ENCODE measurements around the gene SLC14A1.

The SLC14A1 gene

GRCh38 chr18:45678850-45679249 is 45.1 kb upstream of the SLC14A1 start:
- Histone ChIP-seq H3K27ac (ENCODE audit: low read length) (no peak overlapping the region), H3K9me3 (replicated peaks; ENCODE audit: insufficient read depth, low read length) (no peaks in the 10 kb centered on the region), H2AFZ (ENCODE audit: low read length) (no peak overlapping the region), H3F3A (ENCODE audit: insufficient read depth, low read length) (no peaks in the 10 kb centered on the region), H3K79me2 (ENCODE audit: low read length) (no peaks in the 10 kb centered on the region), H3K9me2 (replicated peaks; ENCODE audit: insufficient read depth, low read length) (no peaks in the 10 kb centered on the region), H3K27me3 (replicated peaks; ENCODE audit: insufficient read depth, low read length) (no peaks in the 10 kb centered on the region), H3K4me3 (ENCODE audit: low read length) (no peak overlapping the region), H3K4me1 (ENCODE audit: low read length) (no peaks in the 10 kb centered on the region), H3K9ac (ENCODE audit: low read length) (no peak overlapping the region), H3K36me3 (replicated peaks; ENCODE audit: insufficient read depth, low read length) (no peaks in the 10 kb centered on the region), H4K20me1 (ENCODE audit: insufficient read depth, low read length) (no peaks in the 10 kb centered on the region), H3K4me2 (ENCODE audit: low read depth, low read length) (no peak overlapping the region)
- no peak for TF ChIP-seq EZH2phosphoT487 (IDR thresholded peaks at IDR 0.05; ENCODE audit: low read length)
- TF ChIP-seq EZH2 (optimal IDR thresholded peaks at IDR 0.05; ENCODE audit: low read depth, low read length) = no peak
- TF ChIP-seq CTCF (IDR thresholded peaks at IDR 0.05; ENCODE audit: low read length) = no peak
- DNase-seq = no peak

- H3K9me2 ChIP-seq (replicated peaks; ENCODE audit: insufficient read depth, low read length) = no peaks in the 10 kb centered on the region
- no peak for DNase-seq
- H3K4me1 ChIP-seq (ENCODE audit: low read length) = no peaks in the 10 kb centered on the region
- H3F3A ChIP-seq (ENCODE audit: insufficient read depth, low read length) = no peaks in the 10 kb centered on the region
- no peak overlapping the region for H3K27ac ChIP-seq (ENCODE audit: low read length)
- H3K4me3 ChIP-seq (ENCODE audit: low read length) = no peak overlapping the region
- no peak overlapping the region for H3K9ac ChIP-seq (ENCODE audit: low read length)
- no peaks in the 10 kb centered on the region for H3K36me3 ChIP-seq (replicated peaks; ENCODE audit: insufficient read depth, low read length)
- H4K20me1 ChIP-seq (ENCODE audit: insufficient read depth, low read length) = no peaks in the 10 kb centered on the region
- no peaks in the 10 kb centered on the region for H3K79me2 ChIP-seq (ENCODE audit: low read length)
- H2AFZ ChIP-seq (ENCODE audit: low read length) = no peak overlapping the region
- no peaks in the 10 kb centered on the region for H3K9me3 ChIP-seq (replicated peaks; ENCODE audit: insufficient read depth, low read length)
- H3K4me2 ChIP-seq (ENCODE audit: low read depth, low read length) = no peak overlapping the region
- TF ChIP-seq CTCF (IDR thresholded peaks at IDR 0.05; ENCODE audit: low read length) (no peak), EZH2phosphoT487 (IDR thresholded peaks at IDR 0.05; ENCODE audit: low read length) (no peak), EZH2 (optimal IDR thresholded peaks at IDR 0.05; ENCODE audit: low read depth, low read length) (no peak)
- H3K27me3 ChIP-seq (replicated peaks; ENCODE audit: insufficient read depth, low read length) = no peaks in the 10 kb centered on the region
Observed at GRCh38 chr18:45680066-45680690, 43.8 kb upstream of the SLC14A1 start.

DNA sequence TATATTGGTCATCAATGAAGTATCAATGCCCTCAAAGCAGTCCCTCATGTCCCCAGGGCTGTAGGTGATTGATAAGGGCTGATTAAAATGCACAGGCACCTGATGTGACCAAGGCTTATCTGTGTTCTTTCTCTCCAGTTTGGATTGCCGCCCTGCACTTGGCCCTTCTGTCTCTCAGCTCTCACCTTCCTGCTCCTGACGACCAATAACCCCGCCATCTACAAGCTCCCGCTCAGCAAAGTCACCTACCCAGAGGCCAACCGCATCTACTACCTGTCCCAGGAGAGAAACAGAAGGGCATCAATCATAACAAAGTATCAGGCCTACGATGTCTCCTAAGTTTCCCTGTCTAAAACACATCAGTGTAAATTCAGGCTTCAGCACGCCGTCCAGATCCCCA is 41.8 kb upstream of the SLC14A1 start:
- no peaks in the 10 kb centered on the region for H3K9me2 ChIP-seq (replicated peaks; ENCODE audit: insufficient read depth, low read length)
- no peaks in the 10 kb centered on the region for H3K79me2 ChIP-seq (ENCODE audit: low read length)
- H3K9me3 ChIP-seq (replicated peaks; ENCODE audit: insufficient read depth, low read length) = no peaks in the 10 kb centered on the region
- TF ChIP-seq CTCF (IDR thresholded peaks at IDR 0.05; ENCODE audit: low read length) (no peak), EZH2phosphoT487 (IDR thresholded peaks at IDR 0.05; ENCODE audit: low read length) (no peak), EZH2 (optimal IDR thresholded peaks at IDR 0.05; ENCODE audit: low read depth, low read length) (no peak)
- DNase-seq = no peak
- no peaks in the 10 kb centered on the region for H3K36me3 ChIP-seq (replicated peaks; ENCODE audit: insufficient read depth, low read length)
- no peak overlapping the region for H3K9ac ChIP-seq (ENCODE audit: low read length)
- H3K4me2 ChIP-seq (ENCODE audit: low read depth, low read length) = no peak overlapping the region
- no peak overlapping the region for H2AFZ ChIP-seq (ENCODE audit: low read length)
- H4K20me1 ChIP-seq (ENCODE audit: insufficient read depth, low read length) = no peaks in the 10 kb centered on the region
- no peaks in the 10 kb centered on the region for H3K27me3 ChIP-seq (replicated peaks; ENCODE audit: insufficient read depth, low read length)
- no peak overlapping the region for H3K4me3 ChIP-seq (ENCODE audit: low read length)
- peaks cover 13% of the 10 kb centered on the region for H3K4me1 ChIP-seq (ENCODE audit: low read length)
- H3F3A ChIP-seq (ENCODE audit: insufficient read depth, low read length) = peaks cover 13% of the 10 kb centered on the region
- H3K27ac ChIP-seq (ENCODE audit: low read length) = no peak overlapping the region
